H1 (cell line): ENCODE measurements around the gene SIPA1L3. TPM values are rescaled to one million over a fixed set of nuclear protein-coding genes. Genes with fewer than 3 reads are reported as not detected.

ENCODE experiments used
- CTCF ChIA-PET: fragments of 300-600 bp; sonication (Branson Sonifier 250); formaldehyde crosslinking; loops from one replicate; lab custom pipeline; 2021; ENCODE audit not compliant: partially characterized antibody; lab: Charles Lee
- POLR2A ChIA-PET: fragments of 300-600 bp; sonication (Branson Sonifier 250); formaldehyde crosslinking; loops from one replicate; lab custom pipeline; 2021; ENCODE audit warnings: inconsistent platforms; ENCODE audit not compliant: partially characterized antibody; lab: Charles Lee
- DNase-seq, 2 experiments: peaks; one replicate each; pipeline versions ENCODE4 v3.0.0 to v3.0.0-alpha.2; 2010 to 2022; ENCODE audit warnings: low spot score in 2 of 2, low read depth in 1 of 2, mixed read lengths in 1 of 2
- FAIRE-seq: peaks from 2 replicates; lab custom pipeline; 2011; peaks lifted over from hg19 to GRCh38; lab: Jason Lieb, UNC
- H2AFZ ChIP-seq: 2 replicates; pipeline ENCODE4 v1.8.1; 2012; ENCODE audit warnings: low read length, inconsistent platforms
- H2AK5ac ChIP-seq: 2 replicates; pipeline ENCODE4 v1.6.1; 2013; ENCODE audit warnings: low read depth, low read length
- H2BK120ac ChIP-seq: replicated peaks from 2 replicates; pipeline ENCODE3; 2013; ENCODE audit warnings: low read depth, low read length, inconsistent platforms
- H2BK12ac ChIP-seq: 2 replicates; pipeline ENCODE4 v1.6.1; 2013; ENCODE audit warnings: low read depth, low read length
- H2BK15ac ChIP-seq: 2 replicates; pipeline ENCODE4 v1.6.1; 2013; ENCODE audit warnings: low read length
- H2BK20ac ChIP-seq: 2 replicates; pipeline ENCODE4 v1.6.1; 2013; ENCODE audit warnings: low read length
- H2BK5ac ChIP-seq: 2 replicates; pipeline ENCODE4 v1.6.1; 2013; ENCODE audit warnings: low read depth, low read length
- H3K14ac ChIP-seq: 2 replicates; pipeline ENCODE4 v1.6.1; 2013; ENCODE audit warnings: inconsistent platforms; ENCODE audit not compliant: insufficient read length
- H3K18ac ChIP-seq: 2 replicates; pipeline ENCODE4 v1.6.1; 2013; ENCODE audit warnings: low read length; ENCODE audit errors: extremely low read depth
- H3K23ac ChIP-seq: 2 replicates; pipeline ENCODE4 v1.6.1; 2013; ENCODE audit warnings: inconsistent platforms; ENCODE audit not compliant: insufficient read length
- H3K23me2 ChIP-seq: 2 replicates; pipeline ENCODE4 v1.6.1; 2013; ENCODE audit warnings: low read depth, low read length
- H3K27ac ChIP-seq: 2 replicates; pipeline ENCODE4 v1.6.1; 2011; ENCODE audit warnings: low read depth, low read length, inconsistent platforms
- H3K27me3 ChIP-seq, 4 experiments: replicated peaks in 1 of 4; 1 replicate in 1 of 4; 2 replicates in 3 of 4; pipeline versions ENCODE4 v1.6.1 to v1.8.1; 2011 to 2013; ENCODE audit warnings: low read length in 3 of 4, mild to moderate bottlenecking in 3 of 4, inconsistent platforms in 2 of 4, mixed read lengths in 2 of 4, moderate library complexity in 1 of 4; ENCODE audit not compliant: control insufficient read depth in 3 of 4, insufficient read depth in 3 of 4; ENCODE audit errors: extremely low read depth in 1 of 4
- H3K36me3 ChIP-seq, 4 experiments: 2 replicates each; pipeline versions ENCODE4 v1.6.1 to v1.8.1; 2011 to 2013; ENCODE audit warnings: mild to moderate bottlenecking in 4 of 4, low read length in 3 of 4, moderate library complexity in 2 of 4, control low read depth in 1 of 4, inconsistent platforms in 1 of 4; ENCODE audit not compliant: insufficient read depth in 4 of 4, control insufficient read depth in 2 of 4
- H3K4ac ChIP-seq: replicated peaks from 2 replicates; pipeline ENCODE3; 2013; ENCODE audit warnings: low read length, low read depth, mixed read lengths, inconsistent platforms; ENCODE audit not compliant: insufficient read length
- H3K4me1 ChIP-seq, 4 experiments: replicated peaks in 1 of 4; 1 replicate in 1 of 4; 2 replicates in 3 of 4; pipeline versions ENCODE4 v1.6.1 to v1.8.1; 2011 to 2013; ENCODE audit warnings: low read length in 3 of 4, inconsistent platforms in 2 of 4, mixed read lengths in 1 of 4; ENCODE audit not compliant: insufficient read depth in 4 of 4, control insufficient read depth in 3 of 4
- H3K4me2 ChIP-seq, 2 experiments: 2 replicates each; pipeline versions ENCODE4 v1.6.1 to v1.8.1; 2011 to 2013; ENCODE audit warnings: low read depth in 2 of 2, low read length in 2 of 2, control low read depth in 1 of 2, inconsistent platforms in 1 of 2, mild to moderate bottlenecking in 1 of 2; ENCODE audit not compliant: insufficient read depth in 1 of 2
- H3K4me3 ChIP-seq, 4 experiments: fragments of 200-600, 300-600 bp in 1 of 4; sonication (generic), shearing (Covaris generic), sonication (Bioruptor Twin) in 1 of 4; 2 replicates each; pipeline versions ENCODE4 v1.5.1 to v1.8.1; 2011 to 2016; ENCODE audit warnings: low read length in 4 of 4, low read depth in 3 of 4, control low read depth in 2 of 4, inconsistent platforms in 2 of 4, mild to moderate bottlenecking in 2 of 4, mixed read lengths in 1 of 4, moderate library complexity in 1 of 4; ENCODE audit not compliant: insufficient read depth in 2 of 4; ENCODE audit errors: extremely low read depth in 1 of 4
- H3K56ac ChIP-seq: replicated peaks from 2 replicates; pipeline ENCODE3; 2013; ENCODE audit warnings: low read depth, mild to moderate bottlenecking, mixed read lengths, low read length, inconsistent platforms; ENCODE audit not compliant: insufficient read length
- H3K79me1 ChIP-seq: 2 replicates; pipeline ENCODE4 v1.6.1; 2013; ENCODE audit warnings: low read depth, low read length, control low read depth
- H3K79me2 ChIP-seq, 2 experiments: 2 replicates each; pipeline versions ENCODE4 v1.6.1 to v1.8.1; 2012 to 2013; ENCODE audit warnings: low read length in 2 of 2, mild to moderate bottlenecking in 2 of 2, inconsistent platforms in 1 of 2; ENCODE audit not compliant: insufficient read depth in 2 of 2, control insufficient read depth in 1 of 2
- H3K9ac ChIP-seq, 4 experiments: replicated peaks in 1 of 4; 1 replicate in 1 of 4; 2 replicates in 3 of 4; pipeline versions ENCODE4 v1.6.1 to v1.8.1; 2011 to 2013; ENCODE audit warnings: low read depth in 3 of 4, low read length in 3 of 4, control low read depth in 2 of 4, mild to moderate bottlenecking in 2 of 4, moderate library complexity in 2 of 4, inconsistent platforms in 1 of 4; ENCODE audit errors: extremely low read depth in 1 of 4
- H3K9me3 ChIP-seq, 2 experiments: 2 replicates each; pipeline versions ENCODE4 v1.6.1 to v1.8.1; 2012 to 2013; ENCODE audit warnings: mild to moderate bottlenecking in 2 of 2, moderate library complexity in 2 of 2, control low read depth in 1 of 2, inconsistent platforms in 1 of 2, low read depth in 1 of 2, low read length in 1 of 2, mixed read lengths in 1 of 2; ENCODE audit not compliant: insufficient read depth in 2 of 2
- H4K20me1 ChIP-seq, 2 experiments: replicated peaks in 1 of 2; 2 replicates each; pipeline versions ENCODE3 to v1.8.1; 2011 to 2013; ENCODE audit warnings: inconsistent platforms in 2 of 2, low read length in 2 of 2, mild to moderate bottlenecking in 1 of 2; ENCODE audit not compliant: insufficient read depth in 2 of 2, control insufficient read depth in 1 of 2
- H4K5ac ChIP-seq: 2 replicates; pipeline ENCODE4 v1.6.1; 2013; ENCODE audit warnings: low read length, low read depth, mixed read lengths, inconsistent platforms; ENCODE audit not compliant: insufficient read length
- H4K8ac ChIP-seq: 2 replicates; pipeline ENCODE4 v1.8.0; 2013; ENCODE audit warnings: mild to moderate bottlenecking, moderate library complexity, low read length, inconsistent platforms; ENCODE audit not compliant: insufficient read depth; ENCODE audit errors: extremely low read depth
- H4K91ac ChIP-seq: replicated peaks from 2 replicates; pipeline ENCODE3; 2013; ENCODE audit warnings: low read length, mixed read lengths, inconsistent platforms; ENCODE audit not compliant: insufficient read length
- ATF3 ChIP-seq: IDR thresholded peaks from 2 replicates; pipeline ENCODE4 v1.6.1; 2011; ENCODE audit warnings: low read depth, mild to moderate bottlenecking, low read length; ENCODE audit not compliant: insufficient read depth
- CHD1 ChIP-seq: IDR thresholded peaks from 2 replicates; pipeline ENCODE4 v1.6.1; 2012; ENCODE audit warnings: low read depth, low read length, improper control_type of control experiment
- HDAC2 ChIP-seq, 2 experiments: fragments of 300-600 bp in 1 of 2; sonication (generic) in 1 of 2; IDR thresholded peaks; 2 replicates each; pipeline ENCODE4 v1.6.1; 2011 to 2012; ENCODE audit warnings: low read depth in 2 of 2, low read length in 2 of 2, mild to moderate bottlenecking in 2 of 2, moderate library complexity in 2 of 2, borderline replicate concordance in 1 of 2, inconsistent platforms in 1 of 2
- PHF8 ChIP-seq: fragments of 200-600 bp; sonication (generic); conservative IDR thresholded peaks from 2 replicates; pipeline ENCODE4 v1.7.1; 2012; ENCODE audit warnings: low read depth, mild to moderate bottlenecking, inconsistent platforms, low read length, moderate library complexity
- RAD21 ChIP-seq, 2 experiments: IDR thresholded peaks in 1 of 2; conservative IDR thresholded peaks in 1 of 2; 2 replicates each; pipeline ENCODE4 v1.6.1; 2011; ENCODE audit warnings: low read depth in 2 of 2, low read length in 2 of 2, improper control_type of control experiment in 1 of 2, inconsistent platforms in 1 of 2, mild to moderate bottlenecking in 1 of 2, moderate library complexity in 1 of 2
- SP2 ChIP-seq: IDR thresholded peaks from 2 replicates; pipeline ENCODE4 v1.6.1; 2012; ENCODE audit warnings: mild to moderate bottlenecking, low read length, inconsistent platforms
- TCF12 ChIP-seq: IDR thresholded peaks from 2 replicates; pipeline ENCODE4 v1.6.1; 2011; ENCODE audit warnings: low read depth, mild to moderate bottlenecking, low read length
- USF2 ChIP-seq: IDR thresholded peaks from 2 replicates; pipeline ENCODE4 v1.6.1; 2011; ENCODE audit warnings: low read length, improper control_type of control experiment
- WGBS, 2 experiments: shearing (Covaris generic) in 1 of 2; methylation state at CpG; one replicate each; pipeline versions ENCODE4 v1.1.6 to v1.1.7; 2013 to 2015; ENCODE audit warnings: low lambda C conversion rate in 2 of 2, mixed read lengths in 2 of 2, inconsistent platforms in 1 of 2, low coverage in 1 of 2, missing lambda C conversion rate in 1 of 2; ENCODE audit not compliant: insufficient replicate concordance in 2 of 2, insufficient coverage in 1 of 2, insufficient read length in 1 of 2; ENCODE audit errors: extremely low coverage in 1 of 2, missing lambda C conversion rate in 1 of 2; 5-methylcytosine and 5-hydroxymethylcytosine counted together
- polyA plus RNA-seq, 7 experiments: library from polyadenylated mRNA; depleted of rRNA in 3 of 7; stranded (reverse) in 5 of 7; unstranded in 2 of 7; fragments of >200 nt in 5 of 7; fragments of 200-250 nt in 2 of 7; gene quantifications; 1 replicate in 5 of 7; 2 replicates in 1 of 7; 4 replicates in 1 of 7; pipeline versions ENCODE4 v1.2.1 to v1.2.3, GENCODE V29; 2011 to 2013; ENCODE audit warnings: missing spikeins in 2 of 7, mixed read lengths in 2 of 7
- total RNA-seq: library from RNA; stranded (reverse); fragmentation: NEBNext Ultra II Directional; extraction: Animal tissue kit (Norgen Biotek cat#: 25700); gene quantifications from 2 replicates; pipeline ENCODE4 v1.2.1, GENCODE V29; 2021
- TF ChIP-seq, protein P1 (sequence below), 3 experiments: IDR thresholded peaks; 1 replicate in 2 of 3; 2 replicates in 1 of 3; pipeline versions ENCODE4 v1.5.1 to v1.6.1; 2011; ENCODE audit warnings: low read length in 3 of 3, mild to moderate bottlenecking in 3 of 3, inconsistent platforms in 2 of 3, low read depth in 1 of 3, moderate library complexity in 1 of 3; ENCODE audit not compliant: insufficient read depth in 1 of 3; ENCODE audit errors: control extremely low read depth in 1 of 3

The SIPA1L3 gene
- total and polyA plus RNA-seq, 2 of the 8 experiments (the other 6 are each of a cell fraction or from before 2014, with no cell fraction given) = 15.0 to 54.9 TPM

DNA sequence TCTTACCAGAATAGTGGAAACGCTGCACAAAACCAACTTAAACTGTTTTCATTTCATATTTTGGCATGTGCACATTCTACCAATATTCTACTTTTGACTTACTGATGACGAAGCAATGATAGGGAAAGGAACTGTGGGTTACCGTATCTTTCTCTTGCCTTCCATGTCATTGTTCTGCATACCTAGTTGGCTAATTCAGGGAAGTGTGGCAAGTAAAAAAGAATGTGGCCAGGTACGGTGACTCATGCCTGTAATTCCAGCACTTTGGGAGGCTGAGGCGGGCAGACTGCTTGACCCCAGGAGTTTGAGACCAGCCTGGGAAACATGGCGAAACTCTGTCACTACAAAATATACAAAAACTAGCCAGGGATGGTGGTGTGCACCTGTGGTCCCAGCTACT lies 108.2 kb downstream of the SIPA1L3 start:
- Histone ChIP-seq H4K91ac (no peak overlapping the region), H3K27me3 (no peaks in the 10 kb centered on the region), H3K4me1 (peaks cover 0 to 17% (median 10%) of the 10 kb centered on the region in 4 experiments; a peak in 6 of 7 replicates), H3K36me3 (no peaks in the 10 kb centered on the region), H3K4ac (no peak overlapping the region), H3K18ac (no peak overlapping the region), H3K4me3 (no peak overlapping the region), H3K27ac (no peak overlapping the region), H3K23ac (no peak overlapping the region), H2AK5ac (no peak overlapping the region), H4K8ac (no peak overlapping the region), H3K79me1 (peaks cover 4% of the 10 kb centered on the region; the same call in 1 of the 2 replicates), H2AFZ (no peak overlapping the region), H2BK12ac (no peak overlapping the region), H4K20me1 (peaks cover 1 to 5% of the 10 kb centered on the region in 2 experiments), H2BK20ac (no peak overlapping the region), H3K14ac (no peak overlapping the region), H2BK15ac (no peak overlapping the region), H3K9me3 (no peaks in the 10 kb centered on the region), H3K9ac (no peak overlapping the region), H3K4me2 (no peak overlapping the region), H3K79me2 (peaks cover 0 to 10% of the 10 kb centered on the region in 2 experiments; a peak in 2 of 4 replicates), H2BK5ac (no peak overlapping the region), H4K5ac (no peak overlapping the region), H3K56ac (no peak overlapping the region), H3K23me2 (no peaks in the 10 kb centered on the region), H2BK120ac (no peak overlapping the region)
- DNase-seq = no peak
- WGBS, 2 experiments = 88% methylated on average over 6 of the region's 6 CpGs; no CpG with 5 or more reads in 1 of the 2 experiments
- CTCF ChIA-PET = no interaction called here
- no peak for FAIRE-seq
- POLR2A ChIA-PET = interaction anchor here (0.6 to 1.6 kb wide), 2 partner anchors 12 to 136 kb away, joined by 3 to 4 read pairs; no protein-coding TSS in a partner anchor
- no peak for TF ChIP-seq TCF12
- no peak for TF ChIP-seq CHD1
- no peak for TF ChIP-seq HDAC2 (IDR thresholded peaks at IDR 0.05; ENCODE audit: borderline replicate concordance in 1 of 2, low read depth in 2 of 2, low read length in 2 of 2)
- TF ChIP-seq PHF8 = no peak
- no peak for TF ChIP-seq ATF3
- no peak for TF ChIP-seq SP2
- TF ChIP-seq RAD21 (IDR thresholded peaks at IDR 0.05 in 1 of 2, conservative IDR thresholded peaks at IDR 0.05 in 1 of 2; ENCODE audit: low read depth in 2 of 2, low read length in 2 of 2) = no peak
- TF ChIP-seq USF2 = no peak
- TF ChIP-seq, protein P1, sequence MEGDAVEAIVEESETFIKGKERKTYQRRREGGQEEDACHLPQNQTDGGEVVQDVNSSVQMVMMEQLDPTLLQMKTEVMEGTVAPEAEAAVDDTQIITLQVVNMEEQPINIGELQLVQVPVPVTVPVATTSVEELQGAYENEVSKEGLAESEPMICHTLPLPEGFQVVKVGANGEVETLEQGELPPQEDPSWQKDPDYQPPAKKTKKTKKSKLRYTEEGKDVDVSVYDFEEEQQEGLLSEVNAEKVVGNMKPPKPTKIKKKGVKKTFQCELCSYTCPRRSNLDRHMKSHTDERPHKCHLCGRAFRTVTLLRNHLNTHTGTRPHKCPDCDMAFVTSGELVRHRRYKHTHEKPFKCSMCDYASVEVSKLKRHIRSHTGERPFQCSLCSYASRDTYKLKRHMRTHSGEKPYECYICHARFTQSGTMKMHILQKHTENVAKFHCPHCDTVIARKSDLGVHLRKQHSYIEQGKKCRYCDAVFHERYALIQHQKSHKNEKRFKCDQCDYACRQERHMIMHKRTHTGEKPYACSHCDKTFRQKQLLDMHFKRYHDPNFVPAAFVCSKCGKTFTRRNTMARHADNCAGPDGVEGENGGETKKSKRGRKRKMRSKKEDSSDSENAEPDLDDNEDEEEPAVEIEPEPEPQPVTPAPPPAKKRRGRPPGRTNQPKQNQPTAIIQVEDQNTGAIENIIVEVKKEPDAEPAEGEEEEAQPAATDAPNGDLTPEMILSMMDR (IDR thresholded peaks at IDR 0.05; ENCODE audit: control extremely low read depth in 1 of 3, insufficient read depth in 1 of 3, low read depth in 1 of 3, low read length in 3 of 3) = no peak
